GM23338 (cell line): ENCODE data around the gene IGFBPL1. TPM values are rescaled to one million over a fixed set of nuclear protein-coding genes. Genes with fewer than 3 reads are reported as not detected.

ENCODE experiments used
- ATAC-seq: fragments of 200-7000 bp; cut with Tn5 transposase; 3 replicates; pipeline ENCODE4 v1.9.1; 2020
- DNase-seq: peaks from one replicate; pipeline ENCODE4 v3.0.0-alpha.2; 2015; ENCODE audit warnings: low spot score
- H2AFZ ChIP-seq: fragments of 200-600 bp; sonication (generic); 2 replicates; pipeline ENCODE4 v1.8.0; 2016; ENCODE audit warnings: antibody characterized with exemption, mild to moderate bottlenecking, moderate library complexity
- H3F3A ChIP-seq: fragments of 200-600 bp; sonication (generic); replicated peaks from 2 replicates; pipeline ENCODE4 v1.8.0; 2017; ENCODE audit warnings: antibody characterized with exemption, mixed run types, low read depth
- H3K27ac ChIP-seq: fragments of 200-600 bp; sonication (generic); 2 replicates; pipeline ENCODE4 v1.6.1; 2016; ENCODE audit warnings: low read depth
- H3K27me3 ChIP-seq: fragments of 200-600 bp; sonication (generic); 2 replicates; pipeline ENCODE4 v1.8.0; 2016; ENCODE audit warnings: mild to moderate bottlenecking, mixed run types, moderate library complexity; ENCODE audit not compliant: insufficient read depth
- H3K36me3 ChIP-seq: fragments of 200-600 bp; sonication (generic); 2 replicates; pipeline ENCODE4 v1.8.0; 2016; ENCODE audit warnings: mild to moderate bottlenecking; ENCODE audit not compliant: insufficient read depth
- H3K4me1 ChIP-seq: fragments of 200-600 bp; sonication (generic); 2 replicates; pipeline ENCODE4 v1.8.0; 2016; ENCODE audit warnings: mild to moderate bottlenecking, moderate library complexity; ENCODE audit not compliant: insufficient read depth
- H3K4me2 ChIP-seq: fragments of 200-600 bp; sonication (generic); 2 replicates; pipeline ENCODE4 v1.7.1; 2017; ENCODE audit warnings: mixed run types
- H3K4me3 ChIP-seq: fragments of 200-600 bp; sonication (generic); 2 replicates; pipeline ENCODE4 v1.6.1; 2016; ENCODE audit warnings: mixed run types
- H3K79me2 ChIP-seq: fragments of 200-600 bp; sonication (generic); replicated peaks from 2 replicates; pipeline ENCODE4 v1.8.0; 2017; ENCODE audit warnings: mild to moderate bottlenecking; ENCODE audit not compliant: insufficient read depth
- H3K9me2 ChIP-seq: fragments of 200-600 bp; sonication (generic); 2 replicates; pipeline ENCODE4 v1.8.0; 2017; ENCODE audit not compliant: insufficient read depth
- H4K20me1 ChIP-seq: fragments of 200-600 bp; sonication (generic); replicated peaks from 2 replicates; pipeline ENCODE4 v1.8.0; 2017; ENCODE audit warnings: mild to moderate bottlenecking; ENCODE audit not compliant: insufficient read depth
- H3K27ac Mint-ChIP-seq: 2 replicates; pipeline ENCODE4 v1.8.0; 2020; ENCODE audit warnings: inconsistent platforms, mild to moderate bottlenecking, moderate library complexity, mixed read lengths
- H3K27me3 Mint-ChIP-seq: 3 replicates; pipeline ENCODE4 v1.8.0; 2022; ENCODE audit warnings: low read depth, mild to moderate bottlenecking, moderate library complexity, mixed read lengths, inconsistent platforms; ENCODE audit not compliant: insufficient read depth, poor library complexity
- H3K36me3 Mint-ChIP-seq: 3 replicates; pipeline ENCODE4 v1.8.0; 2021; ENCODE audit warnings: low read depth, mild to moderate bottlenecking, inconsistent platforms, moderate library complexity, mixed read lengths
- H3K4me1 Mint-ChIP-seq: 3 replicates; pipeline ENCODE4 v1.8.0; 2020; ENCODE audit warnings: mild to moderate bottlenecking, inconsistent platforms, mixed read lengths
- H3K4me3 Mint-ChIP-seq: 3 replicates; pipeline ENCODE4 v1.8.0; 2021; ENCODE audit warnings: moderate library complexity, mild to moderate bottlenecking, inconsistent platforms, mixed read lengths
- H3K9me3 Mint-ChIP-seq: 3 replicates; pipeline ENCODE4 v1.8.0; 2020; ENCODE audit warnings: moderate library complexity, mild to moderate bottlenecking, inconsistent platforms, mixed read lengths
- CREB1 ChIP-seq: fragments of 250-450 bp; sonication (Bioruptor Pico); IDR thresholded peaks from 2 replicates; pipeline ENCODE4 v1.5.0; 2020; ENCODE audit warnings: low read depth, mild to moderate bottlenecking, moderate library complexity
- EZH2 ChIP-seq: fragments of 200-600 bp; sonication (generic); IDR thresholded peaks from one replicate; pipeline ENCODE4 v1.8.0; 2017; ENCODE audit warnings: antibody characterized with exemption, mild to moderate bottlenecking, low read depth; ENCODE audit not compliant: unreplicated experiment
- POLR2AphosphoS5 ChIP-seq: IDR thresholded peaks from 2 replicates; pipeline ENCODE4 v1.6.1; 2016; ENCODE audit warnings: antibody characterized with exemption, low read depth
- STAT1 ChIP-seq: IDR thresholded peaks from one replicate; pipeline ENCODE4 v1.6.1; 2016; ENCODE audit warnings: antibody characterized with exemption; ENCODE audit not compliant: unreplicated experiment
- polyA plus RNA-seq: library from polyadenylated mRNA; unstranded; fragments of >200 nt; fragmentation: Nextera tagmentation; extraction: Ambion mirVana; gene quantifications from 2 replicates; pipeline ENCODE4 v1.2.1, GENCODE V29; 2016
- total RNA-seq: library from RNA; depleted of rRNA; stranded (reverse); fragments of >200 nt; shearing (Covaris generic); gene quantifications from 2 replicates; pipeline ENCODE4 v1.2.3, GENCODE V29; 2014
- TF ChIP-seq, protein P1 (sequence below): fragments of 250-450 bp; sonication (Bioruptor Pico); IDR thresholded peaks from 2 replicates; pipeline ENCODE4 v1.5.0; 2020; ENCODE audit warnings: mild to moderate bottlenecking, moderate library complexity
- TF ChIP-seq, protein P2 (sequence below), 2 experiments: fragments of 200-600 bp in 1 of 2; sonication (generic) in 1 of 2; conservative IDR thresholded peaks; 2 replicates each; pipeline versions ENCODE4 v1.5.1 to v1.6.1; 2016 to 2017; ENCODE audit warnings: antibody characterized with exemption in 2 of 2, low read depth in 2 of 2, mild to moderate bottlenecking in 2 of 2, moderate library complexity in 1 of 2

Gene IGFBPL1
- total and polyA plus RNA-seq, 2 experiments from 2014 or later, result 9.4 to 75.6 TPM

DNA sequence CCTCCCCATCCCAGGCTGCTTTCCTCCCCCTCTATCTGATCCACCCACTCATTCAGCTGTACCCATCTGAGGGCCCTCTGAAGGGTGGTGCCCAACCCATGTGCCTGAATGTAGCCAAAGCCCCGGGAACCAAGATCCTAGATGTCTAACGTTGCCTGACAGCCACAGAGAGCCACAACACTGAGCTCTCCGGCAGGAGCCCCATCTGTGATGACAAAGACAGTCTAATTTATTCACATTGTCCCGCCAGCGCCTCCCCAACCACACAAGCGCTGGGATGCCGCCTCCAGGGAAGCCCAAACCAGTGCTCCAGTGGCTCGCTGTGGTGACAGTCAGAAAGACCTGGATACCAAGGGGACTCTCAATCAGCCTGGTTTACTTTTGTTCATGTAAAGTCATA lies 8.4 kb downstream of the IGFBPL1 start (continued):
- TF ChIP-seq, protein P1, sequence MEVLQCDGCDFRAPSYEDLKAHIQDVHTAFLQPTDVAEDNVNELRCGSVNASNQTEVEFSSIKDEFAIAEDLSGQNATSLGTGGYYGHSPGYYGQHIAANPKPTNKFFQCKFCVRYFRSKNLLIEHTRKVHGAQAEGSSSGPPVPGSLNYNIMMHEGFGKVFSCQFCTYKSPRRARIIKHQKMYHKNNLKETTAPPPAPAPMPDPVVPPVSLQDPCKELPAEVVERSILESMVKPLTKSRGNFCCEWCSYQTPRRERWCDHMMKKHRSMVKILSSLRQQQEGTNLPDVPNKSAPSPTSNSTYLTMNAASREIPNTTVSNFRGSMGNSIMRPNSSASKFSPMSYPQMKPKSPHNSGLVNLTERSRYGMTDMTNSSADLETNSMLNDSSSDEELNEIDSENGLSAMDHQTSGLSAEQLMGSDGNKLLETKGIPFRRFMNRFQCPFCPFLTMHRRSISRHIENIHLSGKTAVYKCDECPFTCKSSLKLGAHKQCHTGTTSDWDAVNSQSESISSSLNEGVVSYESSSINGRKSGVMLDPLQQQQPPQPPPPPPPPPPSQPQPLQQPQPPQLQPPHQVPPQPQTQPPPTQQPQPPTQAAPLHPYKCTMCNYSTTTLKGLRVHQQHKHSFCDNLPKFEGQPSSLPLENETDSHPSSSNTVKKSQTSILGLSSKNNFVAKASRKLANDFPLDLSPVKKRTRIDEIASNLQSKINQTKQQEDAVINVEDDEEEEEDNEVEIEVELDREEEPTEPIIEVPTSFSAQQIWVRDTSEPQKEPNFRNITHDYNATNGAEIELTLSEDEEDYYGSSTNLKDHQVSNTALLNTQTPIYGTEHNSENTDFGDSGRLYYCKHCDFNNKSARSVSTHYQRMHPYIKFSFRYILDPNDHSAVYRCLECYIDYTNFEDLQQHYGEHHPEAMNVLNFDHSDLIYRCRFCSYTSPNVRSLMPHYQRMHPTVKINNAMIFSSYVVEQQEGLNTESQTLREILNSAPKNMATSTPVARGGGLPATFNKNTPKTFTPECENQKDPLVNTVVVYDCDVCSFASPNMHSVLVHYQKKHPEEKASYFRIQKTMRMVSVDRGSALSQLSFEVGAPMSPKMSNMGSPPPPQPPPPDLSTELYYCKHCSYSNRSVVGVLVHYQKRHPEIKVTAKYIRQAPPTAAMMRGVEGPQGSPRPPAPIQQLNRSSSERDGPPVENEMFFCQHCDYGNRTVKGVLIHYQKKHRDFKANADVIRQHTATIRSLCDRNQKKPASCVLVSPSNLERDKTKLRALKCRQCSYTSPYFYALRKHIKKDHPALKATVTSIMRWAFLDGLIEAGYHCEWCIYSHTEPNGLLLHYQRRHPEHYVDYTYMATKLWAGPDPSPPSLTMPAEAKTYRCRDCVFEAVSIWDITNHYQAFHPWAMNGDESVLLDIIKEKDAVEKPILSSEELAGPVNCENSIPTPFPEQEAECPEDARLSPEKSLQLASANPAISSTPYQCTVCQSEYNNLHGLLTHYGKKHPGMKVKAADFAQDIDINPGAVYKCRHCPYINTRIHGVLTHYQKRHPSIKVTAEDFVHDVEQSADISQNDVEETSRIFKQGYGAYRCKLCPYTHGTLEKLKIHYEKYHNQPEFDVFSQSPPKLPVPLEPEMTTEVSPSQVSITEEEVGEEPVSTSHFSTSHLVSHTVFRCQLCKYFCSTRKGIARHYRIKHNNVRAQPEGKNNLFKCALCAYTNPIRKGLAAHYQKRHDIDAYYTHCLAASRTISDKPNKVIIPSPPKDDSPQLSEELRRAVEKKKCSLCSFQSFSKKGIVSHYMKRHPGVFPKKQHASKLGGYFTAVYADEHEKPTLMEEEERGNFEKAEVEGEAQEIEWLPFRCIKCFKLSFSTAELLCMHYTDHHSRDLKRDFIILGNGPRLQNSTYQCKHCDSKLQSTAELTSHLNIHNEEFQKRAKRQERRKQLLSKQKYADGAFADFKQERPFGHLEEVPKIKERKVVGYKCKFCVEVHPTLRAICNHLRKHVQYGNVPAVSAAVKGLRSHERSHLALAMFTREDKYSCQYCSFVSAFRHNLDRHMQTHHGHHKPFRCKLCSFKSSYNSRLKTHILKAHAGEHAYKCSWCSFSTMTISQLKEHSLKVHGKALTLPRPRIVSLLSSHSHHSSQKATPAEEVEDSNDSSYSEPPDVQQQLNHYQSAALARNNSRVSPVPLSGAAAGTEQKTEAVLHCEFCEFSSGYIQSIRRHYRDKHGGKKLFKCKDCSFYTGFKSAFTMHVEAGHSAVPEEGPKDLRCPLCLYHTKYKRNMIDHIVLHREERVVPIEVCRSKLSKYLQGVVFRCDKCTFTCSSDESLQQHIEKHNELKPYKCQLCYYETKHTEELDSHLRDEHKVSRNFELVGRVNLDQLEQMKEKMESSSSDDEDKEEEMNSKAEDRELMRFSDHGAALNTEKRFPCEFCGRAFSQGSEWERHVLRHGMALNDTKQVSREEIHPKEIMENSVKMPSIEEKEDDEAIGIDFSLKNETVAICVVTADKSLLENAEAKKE (CRISPR knock-in tag), result no peak
- no peak for TF ChIP-seq CREB1 (CRISPR knock-in tag)

GRCh38 chr9:38414040-38414723 lies 10.1 kb downstream of the IGFBPL1 start:
- DNase-seq (no peak), ATAC-seq (no peak)
- Mint-ChIP-seq H3K36me3 (peaks cover 6% of the 10 kb centered on the region; the same call in 2 of the 3 replicates), H3K27me3 (peaks cover 5% of the 10 kb centered on the region), H3K4me1 (peaks cover 26% of the 10 kb centered on the region), H3K4me3 (no peak overlapping the region), H3K9me3 (no peaks in the 10 kb centered on the region), H3K27ac (no peak overlapping the region)
- H3K27me3 ChIP-seq, result no peaks in the 10 kb centered on the region
- H3K4me3 ChIP-seq, result no peak overlapping the region
- no peaks in the 10 kb centered on the region for H3K79me2 ChIP-seq
- H3K9me2 ChIP-seq, result no peaks in the 10 kb centered on the region
- no peak overlapping the region for H3K4me2 ChIP-seq
- no peaks in the 10 kb centered on the region for H4K20me1 ChIP-seq
- H3K27ac ChIP-seq, result no peak overlapping the region
- H2AFZ ChIP-seq, result no peak overlapping the region
- TF ChIP-seq STAT1 (no peak), POLR2AphosphoS5 (no peak), EZH2 (no peak)
- TF ChIP-seq, protein P2, sequence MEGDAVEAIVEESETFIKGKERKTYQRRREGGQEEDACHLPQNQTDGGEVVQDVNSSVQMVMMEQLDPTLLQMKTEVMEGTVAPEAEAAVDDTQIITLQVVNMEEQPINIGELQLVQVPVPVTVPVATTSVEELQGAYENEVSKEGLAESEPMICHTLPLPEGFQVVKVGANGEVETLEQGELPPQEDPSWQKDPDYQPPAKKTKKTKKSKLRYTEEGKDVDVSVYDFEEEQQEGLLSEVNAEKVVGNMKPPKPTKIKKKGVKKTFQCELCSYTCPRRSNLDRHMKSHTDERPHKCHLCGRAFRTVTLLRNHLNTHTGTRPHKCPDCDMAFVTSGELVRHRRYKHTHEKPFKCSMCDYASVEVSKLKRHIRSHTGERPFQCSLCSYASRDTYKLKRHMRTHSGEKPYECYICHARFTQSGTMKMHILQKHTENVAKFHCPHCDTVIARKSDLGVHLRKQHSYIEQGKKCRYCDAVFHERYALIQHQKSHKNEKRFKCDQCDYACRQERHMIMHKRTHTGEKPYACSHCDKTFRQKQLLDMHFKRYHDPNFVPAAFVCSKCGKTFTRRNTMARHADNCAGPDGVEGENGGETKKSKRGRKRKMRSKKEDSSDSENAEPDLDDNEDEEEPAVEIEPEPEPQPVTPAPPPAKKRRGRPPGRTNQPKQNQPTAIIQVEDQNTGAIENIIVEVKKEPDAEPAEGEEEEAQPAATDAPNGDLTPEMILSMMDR (conservative IDR thresholded peaks at IDR 0.05; ENCODE audit: low read depth in 2 of 2), result no peak
- H3K4me1 ChIP-seq, result no peaks in the 10 kb centered on the region
- no peaks in the 10 kb centered on the region for H3K36me3 ChIP-seq
- no peaks in the 10 kb centered on the region for H3F3A ChIP-seq
